ENCODE data around the gene FFAR3. TPM values are rescaled to one million over a fixed set of nuclear protein-coding genes. Genes with fewer than 3 reads are reported as not detected.

FFAR3 gene
- total and polyA plus RNA-seq, 2 of the 13 experiments (the other 11 are each of a cell fraction or from before 2014, with no cell fraction given) = not detected

- TF ChIP-seq BCL6 (CRISPR knock-in tag; IDR thresholded peaks at IDR 0.05) (0 out of 2 replicates have a peak, but pooled peaks have one; percentile 12), FOXP1 (IDR thresholded peaks at IDR 0.05) (no peak), FOXP1 (CRISPR knock-in tag; IDR thresholded peaks at IDR 0.05) (peak; percentile 17; the same call in 1 of the 2 replicates), ETV5 (CRISPR knock-in tag; IDR thresholded peaks at IDR 0.05; ENCODE audit: borderline replicate concordance) (peak; percentile 65; the same call in 1 of the 2 replicates), ZC3H4 (CRISPR knock-in tag; IDR thresholded peaks at IDR 0.05; ENCODE audit: borderline replicate concordance) (0 out of 2 replicates have a peak, but pooled peaks have one; percentile 21), SMAD9 (CRISPR knock-in tag; IDR thresholded peaks at IDR 0.05) (no peak), HES4 (CRISPR knock-in tag; IDR thresholded peaks at IDR 0.05; ENCODE audit: borderline replicate concordance) (no peak), ZNF839 (CRISPR knock-in tag; IDR thresholded peaks at IDR 0.05; ENCODE audit: borderline replicate concordance) (no peak), HMG20B (CRISPR knock-in tag; conservative IDR thresholded peaks at IDR 0.05) (no peak), MXD1 (CRISPR knock-in tag; IDR thresholded peaks at IDR 0.05) (0 out of 2 replicates have a peak, but pooled peaks have one; percentile 37), ZNF44 (CRISPR knock-in tag; IDR thresholded peaks at IDR 0.05) (no peak), RAD21 (CRISPR knock-in tag; IDR thresholded peaks at IDR 0.05) (no peak), MTA3 (CRISPR knock-in tag; IDR thresholded peaks at IDR 0.05) (no peak), PLSCR1 (CRISPR knock-in tag; IDR thresholded peaks at IDR 0.05; ENCODE audit: borderline replicate concordance) (no peak), CBX5 (CRISPR knock-in tag; IDR thresholded peaks at IDR 0.05; ENCODE audit: borderline replicate concordance) (peak; percentile 39; the same call in 1 of the 2 replicates), TOE1 (CRISPR knock-in tag; IDR thresholded peaks at IDR 0.05) (no peak), FOXK2 (IDR thresholded peaks at IDR 0.05) (no peak), POLR2AphosphoS5 (IDR thresholded peaks at IDR 0.05; ENCODE audit: low read depth, low read length) (no peak), NFKBIZ (CRISPR knock-in tag; IDR thresholded peaks at IDR 0.05) (no peak), NCOA5 (CRISPR knock-in tag; IDR thresholded peaks at IDR 0.05) (no peak), ZNF747 (CRISPR knock-in tag; IDR thresholded peaks at IDR 0.05; ENCODE audit: borderline replicate concordance) (no peak), NRL (CRISPR knock-in tag; IDR thresholded peaks at IDR 0.05; ENCODE audit: borderline replicate concordance) (no peak), SIN3A (IDR thresholded peaks at IDR 0.05; ENCODE audit: borderline replicate concordance, low read depth, low read length) (no peak), CEBPZ (IDR thresholded peaks at IDR 0.05; ENCODE audit: low read length) (no peak), ZNF24 (IDR thresholded peaks at IDR 0.05) (no peak), IKZF4 (CRISPR knock-in tag; IDR thresholded peaks at IDR 0.05; ENCODE audit: borderline replicate concordance, low read depth, not compliant biosample characterization) (no peak), POLR2G (IDR thresholded peaks at IDR 0.05; ENCODE audit: low read depth, low read length) (no peak), ZNF253 (CRISPR knock-in tag; IDR thresholded peaks at IDR 0.05; ENCODE audit: borderline replicate concordance) (no peak), CENPX (CRISPR knock-in tag; IDR thresholded peaks at IDR 0.05) (no peak)
Observed at GRCh38 chr19:35318679-35319448, 39.4 kb upstream of the FFAR3 start (continued).
